Spleen (tissue), 11 donors: ENCODE results near the gene PHC2. TPM values are rescaled to one million over a fixed set of nuclear protein-coding genes. Genes with fewer than 3 reads are reported as not detected.

Source experiments
- DNase-seq: peaks from one replicate; pipeline ENCODE4 v3.0.0-alpha.2; 2020
- H3K27ac ChIP-seq, 8 donors: fragments of 200-600 bp; sonication (generic) in 7 of 8; 1 replicate in 4 of 8; 2 replicates in 4 of 8; pipeline versions ENCODE4 v1.5.0 to v1.8.0; 2016 to 2021; ENCODE audit warnings: inconsistent platforms in 4 of 8, mild to moderate bottlenecking in 4 of 8, moderate library complexity in 1 of 8
- H3K27me3 ChIP-seq, 7 donors: fragments of 200-600 bp; sonication (generic) in 6 of 7; replicated peaks in 1 of 7; 1 replicate in 4 of 7; 2 replicates in 3 of 7; pipeline versions ENCODE4 v1.5.0 to v1.8.0; 2016 to 2021; ENCODE audit warnings: inconsistent platforms in 3 of 7, mild to moderate bottlenecking in 1 of 7
- H3K36me3 ChIP-seq, 6 donors: fragments of 200-600 bp; sonication (generic) in 5 of 6; 1 replicate in 4 of 6; 2 replicates in 2 of 6; pipeline versions ENCODE4 v1.5.0 to v1.8.0; 2016 to 2021; ENCODE audit warnings: inconsistent platforms in 2 of 6
- H3K4me1 ChIP-seq, 6 donors: fragments of 200-600 bp; sonication (generic) in 5 of 6; 1 replicate in 3 of 6; 2 replicates in 3 of 6; pipeline versions ENCODE4 v1.5.0 to v1.8.0; 2016 to 2021; ENCODE audit warnings: inconsistent platforms in 3 of 6
- H3K4me3 ChIP-seq, 8 donors: fragments of 200-600 bp; sonication (generic) in 7 of 8; 1 replicate in 4 of 8; 2 replicates in 4 of 8; pipeline versions ENCODE4 v1.5.0 to v1.8.0; 2016 to 2021; ENCODE audit warnings: inconsistent platforms in 4 of 8, mild to moderate bottlenecking in 4 of 8, moderate library complexity in 2 of 8
- H3K9me3 ChIP-seq, 8 donors: fragments of 200-600 bp; sonication (generic) in 7 of 8; 1 replicate in 4 of 8; 2 replicates in 4 of 8; pipeline versions ENCODE4 v1.5.0 to v1.8.0; 2016 to 2021; ENCODE audit warnings: inconsistent platforms in 4 of 8
- POLR2A ChIP-seq, 3 donors: fragments of 450-650 bp; IDR thresholded peaks; one replicate each; pipeline ENCODE4 v1.5.1; 2017; ENCODE audit warnings: antibody characterized with exemption in 3 of 3, mild to moderate bottlenecking in 1 of 3
- POLR2AphosphoS5 ChIP-seq, 3 donors: sonication (generic); formaldehyde crosslinking; IDR thresholded peaks; one replicate each; pipeline ENCODE4 v1.5.1; 2017; ENCODE audit warnings: antibody characterized with exemption in 3 of 3
- WGBS, 5 donors: extraction: QIAGEN DNeasy Blood & Tissue Kit in 3 of 5; methylation state at CpG; one replicate each; pipeline versions ENCODE4 v1.1.5 to v1.1.7; 2013 to 2018; 5-methylcytosine and 5-hydroxymethylcytosine counted together
- intact Hi-C: fragments of 100-400 bp; cut with DNase I; formaldehyde crosslinking; loops from one replicate; pipeline ENCODE4 v1.15.0; 2023; ENCODE audit warnings: low total_unique reads
- polyA plus RNA-seq, 3 donors: library from polyadenylated mRNA; stranded (reverse); fragments of 200-250 nt; gene quantifications; one replicate each; pipeline ENCODE4 v1.2.1, GENCODE V29; 2013
- total RNA-seq, 7 donors: library from RNA; depleted of rRNA in 3 of 7; stranded (reverse); fragments of >200 nt in 3 of 7; fragmentation: NEBNext Ultra II Directional in 4 of 7; extraction: Animal tissue kit (Norgen Biotek cat#: 25700) in 4 of 7; gene quantifications; one replicate each; pipeline versions ENCODE4 v1.1.0 to v1.2.1, GENCODE V29; 2016 to 2021
- TF ChIP-seq, protein P1 (sequence below), 11 experiments: fragments of 200-600 bp in 7 of 11; fragments of 450-650 bp in 4 of 11; sonication (generic) in 4 of 11; IDR thresholded peaks in 8 of 11; conservative IDR thresholded peaks in 3 of 11; 1 replicate in 7 of 11; 2 replicates in 4 of 11; pipeline versions ENCODE4 v1.4.0 to v1.8.0; 2016 to 2021; ENCODE audit warnings: antibody characterized with exemption in 11 of 11, inconsistent platforms in 4 of 11, mild to moderate bottlenecking in 1 of 11
- donor health status: healthy with polysubstance abuse.
- donor health status: DM: no; HTN: no; CAD: no; lungs with moderate emphysema.
- donor health status: DM: no; HTN: no; CAD: no.
- donor health status: Bipolar disorder and iron deficiency.
- donor health status: healthy.
- donor health status: DM: no; HTN: no; CAD: no.
- donor health status: DM: yes; HTN: yes; CAD: no.

The PHC2 gene
- total and polyA plus RNA-seq, 10 donors = 51.1 to 272 (median 136) TPM

DNA sequence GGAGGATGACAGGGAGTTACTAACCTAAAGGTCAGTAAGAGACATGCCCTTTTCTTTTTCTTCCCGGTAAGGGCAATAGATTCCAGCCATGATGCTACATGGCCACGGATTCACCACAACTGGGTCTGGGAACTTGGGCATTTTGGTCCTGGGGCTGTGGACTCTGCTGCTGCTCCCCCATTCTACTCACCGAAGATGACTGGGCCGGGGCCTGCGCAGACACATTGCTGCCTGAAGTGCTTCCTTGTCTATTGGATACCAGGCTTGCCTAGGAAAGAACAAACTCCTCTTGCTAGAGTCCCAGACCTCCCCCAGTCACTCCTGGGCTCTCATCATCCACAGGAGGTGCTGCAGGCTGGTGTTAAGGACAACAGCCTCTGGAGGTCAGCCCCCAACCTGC, 60.1 kb downstream of the PHC2 start:
- Histone ChIP-seq H3K36me3 (peaks cover 0 to 86% (median 7%) of the 10 kb centered on the region in 6 donors), H3K27ac (no peak overlapping the region), H3K4me1 (peaks cover 8 to 25% (median 19%) of the 10 kb centered on the region in 6 donors), H3K9me3 (no peaks in the 10 kb centered on the region), H3K27me3 (peaks cover 0 to 7% (median 0%) of the 10 kb centered on the region in 7 donors), H3K4me3 (no peak overlapping the region)
- TF ChIP-seq POLR2AphosphoS5 (IDR thresholded peaks at IDR 0.05) = no peak
- TF ChIP-seq, protein P1, sequence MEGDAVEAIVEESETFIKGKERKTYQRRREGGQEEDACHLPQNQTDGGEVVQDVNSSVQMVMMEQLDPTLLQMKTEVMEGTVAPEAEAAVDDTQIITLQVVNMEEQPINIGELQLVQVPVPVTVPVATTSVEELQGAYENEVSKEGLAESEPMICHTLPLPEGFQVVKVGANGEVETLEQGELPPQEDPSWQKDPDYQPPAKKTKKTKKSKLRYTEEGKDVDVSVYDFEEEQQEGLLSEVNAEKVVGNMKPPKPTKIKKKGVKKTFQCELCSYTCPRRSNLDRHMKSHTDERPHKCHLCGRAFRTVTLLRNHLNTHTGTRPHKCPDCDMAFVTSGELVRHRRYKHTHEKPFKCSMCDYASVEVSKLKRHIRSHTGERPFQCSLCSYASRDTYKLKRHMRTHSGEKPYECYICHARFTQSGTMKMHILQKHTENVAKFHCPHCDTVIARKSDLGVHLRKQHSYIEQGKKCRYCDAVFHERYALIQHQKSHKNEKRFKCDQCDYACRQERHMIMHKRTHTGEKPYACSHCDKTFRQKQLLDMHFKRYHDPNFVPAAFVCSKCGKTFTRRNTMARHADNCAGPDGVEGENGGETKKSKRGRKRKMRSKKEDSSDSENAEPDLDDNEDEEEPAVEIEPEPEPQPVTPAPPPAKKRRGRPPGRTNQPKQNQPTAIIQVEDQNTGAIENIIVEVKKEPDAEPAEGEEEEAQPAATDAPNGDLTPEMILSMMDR (IDR thresholded peaks at IDR 0.05 in 8 of 11, conservative IDR thresholded peaks at IDR 0.05 in 3 of 11) = no peak
- no peak for TF ChIP-seq POLR2A (IDR thresholded peaks at IDR 0.05)
- intact Hi-C loops = no loop called here
- no peak for DNase-seq
- 90 to 97% (median 93%) methylated on average over 5 of the region's 5 CpGs for WGBS, 5 donors

DNA sequence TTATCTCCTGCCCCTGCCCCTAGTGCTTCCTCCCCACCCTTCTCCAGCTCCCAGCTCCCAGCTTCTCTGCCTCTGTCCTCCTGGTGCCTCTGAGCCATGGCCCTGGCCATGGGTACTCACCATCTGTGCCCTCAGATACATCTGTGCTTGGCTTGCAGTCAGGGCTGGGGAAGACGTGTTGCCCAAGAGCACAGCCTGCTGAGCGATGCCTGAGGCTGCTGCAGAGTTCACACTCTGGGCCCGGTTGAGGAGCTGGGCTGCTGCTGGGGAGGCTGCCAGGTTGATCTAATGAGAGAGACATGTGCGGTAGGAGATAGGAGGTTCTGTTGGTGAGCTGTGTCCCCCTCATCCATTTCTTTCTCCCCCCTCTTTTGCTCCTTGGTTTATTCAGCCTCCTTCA, 60.6 kb downstream of the PHC2 start:
- Histone ChIP-seq H3K36me3 (peaks cover 0 to 90% (median 7%) of the 10 kb centered on the region in 6 donors), H3K9me3 (no peaks in the 10 kb centered on the region), H3K4me3 (no peak overlapping the region), H3K27me3 (peaks cover 0 to 7% (median 0%) of the 10 kb centered on the region in 7 donors), H3K4me1 (peaks cover 8 to 29% (median 19%) of the 10 kb centered on the region in 6 donors), H3K27ac (no peak overlapping the region)
- WGBS, 5 donors = 82 to 94% (median 86%) methylated on average over 4 of the region's 4 CpGs
- DNase-seq = no peak
- TF ChIP-seq POLR2AphosphoS5 (IDR thresholded peaks at IDR 0.05) = no peak
- TF ChIP-seq, protein P1 (IDR thresholded peaks at IDR 0.05 in 8 of 11, conservative IDR thresholded peaks at IDR 0.05 in 3 of 11) = no peak
- no peak for TF ChIP-seq POLR2A (IDR thresholded peaks at IDR 0.05)
- intact Hi-C loops = no loop called here

DNA sequence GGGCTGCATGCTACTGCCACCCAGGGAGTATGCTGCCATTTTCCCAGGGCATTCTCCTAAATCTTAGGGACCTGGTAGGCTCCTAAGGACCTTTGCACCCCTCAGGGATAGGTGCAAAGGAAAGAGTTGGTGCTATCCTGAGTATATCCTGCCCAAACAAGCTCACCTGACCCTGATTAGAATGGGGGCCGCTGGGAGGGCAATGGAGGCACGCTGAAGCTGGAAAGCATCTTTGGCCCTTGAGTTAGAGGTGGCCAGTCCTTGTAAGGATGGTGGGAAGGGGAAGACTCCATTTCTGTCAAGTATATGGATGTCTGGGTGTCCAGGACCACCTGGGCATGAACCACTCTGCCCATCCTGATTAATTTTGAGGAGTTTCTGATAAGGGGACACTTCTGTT, 61.1 kb downstream of the PHC2 start:
- DNase-seq = no peak
- Histone ChIP-seq H3K4me3 (no peak overlapping the region), H3K36me3 (peaks cover 0 to 90% (median 6%) of the 10 kb centered on the region in 6 donors), H3K9me3 (no peaks in the 10 kb centered on the region), H3K27ac (no peak overlapping the region), H3K27me3 (peaks cover 0 to 7% (median 0%) of the 10 kb centered on the region in 7 donors), H3K4me1 (peaks cover 8 to 33% (median 19%) of the 10 kb centered on the region in 6 donors)
- TF ChIP-seq POLR2AphosphoS5 (IDR thresholded peaks at IDR 0.05) = no peak
- no peak for TF ChIP-seq POLR2A (IDR thresholded peaks at IDR 0.05)
- TF ChIP-seq, protein P1 (IDR thresholded peaks at IDR 0.05 in 8 of 11, conservative IDR thresholded peaks at IDR 0.05 in 3 of 11) = no peak
- WGBS, 5 donors = 40 to 94% (median 86%) methylated on average over 2 of the region's 2 CpGs
- intact Hi-C loops = loop anchor here (5.0 to 10.0 kb wide), 3 partner anchors 72 to 275 kb away; no protein-coding TSS in a partner anchor

DNA sequence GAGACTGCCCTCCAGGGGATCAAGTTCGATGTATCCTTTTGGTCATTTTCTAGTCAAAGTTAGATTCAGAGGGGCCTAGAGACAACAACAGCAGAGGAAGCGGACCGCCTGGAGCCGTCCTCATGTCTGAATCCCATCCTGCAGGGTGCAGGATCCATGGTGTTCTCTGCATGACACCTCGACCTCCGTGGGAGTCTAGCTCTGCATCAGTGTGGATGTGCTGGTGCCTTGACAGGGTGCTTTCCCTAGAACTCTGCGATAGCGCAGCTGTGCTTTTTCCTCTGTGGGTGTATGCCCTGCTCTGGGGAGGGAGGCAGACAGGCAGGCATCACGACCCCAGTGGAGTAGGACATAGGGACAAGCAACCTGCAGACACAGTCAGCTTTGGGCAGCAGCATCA, 61.8 kb downstream of the PHC2 start:
- H3K27me3 ChIP-seq = peaks cover 0 to 7% (median 0%) of the 10 kb centered on the region in 7 donors
- H3K4me3 ChIP-seq = no peak overlapping the region
- H3K9me3 ChIP-seq = no peaks in the 10 kb centered on the region
- no peak for DNase-seq
- H3K36me3 ChIP-seq = peaks cover 0 to 86% (median 4%) of the 10 kb centered on the region in 6 donors
- no peak for TF ChIP-seq POLR2A (IDR thresholded peaks at IDR 0.05)
- TF ChIP-seq, protein P1 (IDR thresholded peaks at IDR 0.05 in 8 of 11, conservative IDR thresholded peaks at IDR 0.05 in 3 of 11) = no peak
- TF ChIP-seq POLR2AphosphoS5 (IDR thresholded peaks at IDR 0.05) = no peak
- H3K4me1 ChIP-seq = peaks cover 8 to 38% (median 19%) of the 10 kb centered on the region in 6 donors
- WGBS, 5 donors = 80 to 95% (median 86%) methylated on average over 2 to 9 of the region's 9 CpGs
- intact Hi-C loops = loop anchor here (5.0 to 10.0 kb wide), 3 partner anchors 72 to 274 kb away; no protein-coding TSS in a partner anchor
- no peak overlapping the region for H3K27ac ChIP-seq
